Globus pallidus (tissue), 1 donor: Measurements from ENCODE around the gene SHANK3.
A peak's percentile ranks its signal among the peaks of the same experiment; 100 is the strongest.

Experiments used
- DNase-seq: peaks from one replicate; pipeline ENCODE4 v3.0.0-alpha.2; 2015; ENCODE audit warnings: low spot score

SHANK3 gene

DNA sequence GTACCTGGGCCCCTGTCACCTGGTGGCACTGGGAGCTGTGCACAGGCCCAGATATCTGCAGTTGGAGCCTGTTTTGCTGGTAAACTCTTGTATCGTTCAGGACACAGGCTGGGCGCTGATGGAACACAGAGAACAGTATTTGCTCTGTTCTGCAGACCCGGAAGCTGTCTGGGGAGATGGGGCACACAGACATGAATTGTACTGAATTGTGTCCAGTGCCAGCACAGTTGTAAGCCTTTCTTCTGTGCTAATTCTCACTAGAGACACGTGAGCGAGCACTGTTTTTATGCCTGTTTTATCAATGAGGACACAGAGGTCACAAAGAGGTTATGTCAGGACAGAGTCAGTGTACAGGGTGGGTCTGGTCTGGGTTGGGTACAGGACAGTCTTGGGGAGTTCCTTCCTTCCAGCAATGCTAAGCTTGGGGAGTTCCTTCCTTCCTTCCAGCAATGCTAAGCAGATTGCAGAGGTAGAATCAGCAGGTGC lies 41.0 kb downstream of the SHANK3 start:
- DNase-seq = peak; percentile 98

DNA sequence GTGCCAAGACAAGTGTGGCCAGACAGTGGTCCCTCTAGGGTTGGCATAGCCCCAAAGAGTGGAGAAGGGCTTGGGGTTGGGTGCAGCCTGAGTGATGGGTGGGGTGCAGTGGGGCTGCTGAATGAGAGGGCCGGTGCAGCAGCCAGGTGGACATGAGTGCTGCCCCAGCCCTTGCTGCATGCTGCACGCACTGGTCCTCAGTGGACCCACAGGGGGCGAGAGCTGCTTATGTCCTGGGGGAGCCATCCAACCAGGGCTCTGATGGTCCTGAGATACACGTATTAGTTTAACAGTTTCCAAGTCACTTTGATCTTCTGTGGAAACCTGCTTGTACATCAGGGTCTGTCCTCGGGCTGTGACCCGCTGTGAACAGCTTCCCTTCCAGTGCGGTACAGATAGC lies 41.5 kb downstream of the SHANK3 start:
- no peak for DNase-seq

DNA sequence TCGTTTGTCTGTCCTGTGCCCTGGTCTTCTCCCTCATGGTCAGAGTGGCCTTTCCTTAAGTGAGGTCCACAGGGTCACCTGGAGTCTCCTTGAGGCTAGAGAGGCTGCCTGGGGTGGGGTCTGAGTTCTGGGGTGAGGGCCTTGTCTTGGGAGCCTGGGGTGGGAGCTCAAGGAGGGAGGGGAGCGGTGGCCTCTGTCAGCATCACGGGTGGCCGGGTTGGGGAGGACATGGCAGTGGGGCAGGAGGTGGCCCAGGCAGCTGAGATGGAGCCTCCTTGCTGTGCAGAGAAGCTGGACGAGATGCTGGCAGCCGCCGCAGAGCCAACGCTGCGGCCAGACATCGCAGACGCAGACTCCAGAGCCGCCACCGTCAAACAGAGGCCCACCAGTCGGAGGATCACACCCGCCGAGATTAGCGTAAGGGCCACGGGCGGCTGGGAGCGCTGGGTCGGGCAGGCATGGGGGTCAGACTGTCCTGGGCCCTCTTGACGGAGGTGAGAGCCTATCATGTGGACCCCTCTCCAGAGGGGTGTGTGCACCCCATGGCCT lies 42.1 kb downstream of the SHANK3 start:
- DNase-seq = no peak

DNA sequence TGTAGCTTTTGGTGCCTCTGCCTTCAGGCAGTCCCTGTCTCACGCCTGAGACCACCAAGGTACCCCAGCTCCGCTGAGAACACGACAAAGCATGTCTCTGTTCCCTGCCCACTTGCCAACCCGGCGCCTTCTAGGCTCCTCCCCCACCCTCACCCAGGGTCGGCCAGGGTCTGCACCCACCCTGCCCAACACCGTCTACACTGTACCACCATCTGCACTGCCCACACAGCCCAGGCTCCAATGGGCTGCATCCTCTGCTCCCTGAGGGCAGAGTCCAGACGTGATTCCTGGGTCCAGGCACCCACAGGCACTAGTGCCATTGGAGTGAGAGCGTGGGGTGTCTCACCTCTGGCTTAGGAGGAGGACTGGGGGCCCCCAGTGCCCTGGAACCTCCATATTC lies 42.6 kb downstream of the SHANK3 start:
- no peak for DNase-seq

DNA sequence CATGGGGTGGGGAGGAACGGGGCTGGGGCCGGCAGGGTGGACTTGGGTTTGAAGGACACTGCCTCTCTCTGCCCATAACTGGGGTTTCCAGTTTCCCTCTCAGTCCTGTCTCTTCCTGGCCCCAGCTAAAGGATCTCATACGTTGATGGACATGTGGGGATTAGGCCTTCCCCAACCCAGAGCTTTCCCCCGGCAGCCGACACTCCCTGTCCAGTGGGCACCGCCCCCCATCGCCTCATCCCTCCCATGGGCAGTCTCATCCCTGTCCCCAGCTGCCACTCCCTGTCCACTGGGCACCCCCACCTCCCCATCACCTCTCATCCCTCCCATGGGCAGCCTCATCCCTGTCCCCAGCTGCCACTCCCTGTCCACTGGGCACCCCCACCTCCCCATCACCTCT lies 43.2 kb downstream of the SHANK3 start:
- DNase-seq = no peak

DNA sequence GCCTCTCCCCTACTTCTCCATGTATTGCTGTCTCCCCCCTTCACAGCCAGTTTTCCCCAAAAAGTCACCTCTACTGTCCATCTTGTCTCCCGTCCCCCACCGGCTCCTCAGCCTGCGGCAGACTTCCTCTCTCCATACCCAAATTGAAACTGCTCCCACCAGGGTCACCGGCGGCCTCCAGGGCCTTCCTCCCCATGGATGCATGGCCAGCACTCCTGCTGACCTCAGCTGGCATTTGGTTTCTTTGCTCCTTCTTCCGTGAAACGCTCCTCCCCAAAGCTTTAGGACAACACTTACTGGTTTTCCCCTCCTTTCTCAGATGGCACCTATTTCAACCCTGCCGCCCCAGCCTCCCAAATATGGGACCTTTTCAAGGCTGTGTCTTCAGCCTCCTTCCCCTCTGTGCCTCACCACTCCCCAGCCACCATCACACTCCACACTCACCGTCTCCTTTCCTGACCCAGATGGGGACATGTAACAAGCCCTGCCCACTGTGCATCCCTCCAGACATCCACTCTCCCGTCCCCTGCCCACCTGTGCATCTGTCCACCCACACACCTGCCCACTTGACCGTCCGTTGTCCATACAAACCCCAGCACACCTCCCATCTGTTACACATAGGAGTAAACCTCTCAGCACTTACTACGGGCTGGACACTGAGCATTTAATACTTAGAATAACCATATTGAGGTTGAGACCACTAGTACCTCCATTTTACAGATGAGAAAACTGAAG lies 43.8 kb downstream of the SHANK3 start:
- DNase-seq = no peak

DNA sequence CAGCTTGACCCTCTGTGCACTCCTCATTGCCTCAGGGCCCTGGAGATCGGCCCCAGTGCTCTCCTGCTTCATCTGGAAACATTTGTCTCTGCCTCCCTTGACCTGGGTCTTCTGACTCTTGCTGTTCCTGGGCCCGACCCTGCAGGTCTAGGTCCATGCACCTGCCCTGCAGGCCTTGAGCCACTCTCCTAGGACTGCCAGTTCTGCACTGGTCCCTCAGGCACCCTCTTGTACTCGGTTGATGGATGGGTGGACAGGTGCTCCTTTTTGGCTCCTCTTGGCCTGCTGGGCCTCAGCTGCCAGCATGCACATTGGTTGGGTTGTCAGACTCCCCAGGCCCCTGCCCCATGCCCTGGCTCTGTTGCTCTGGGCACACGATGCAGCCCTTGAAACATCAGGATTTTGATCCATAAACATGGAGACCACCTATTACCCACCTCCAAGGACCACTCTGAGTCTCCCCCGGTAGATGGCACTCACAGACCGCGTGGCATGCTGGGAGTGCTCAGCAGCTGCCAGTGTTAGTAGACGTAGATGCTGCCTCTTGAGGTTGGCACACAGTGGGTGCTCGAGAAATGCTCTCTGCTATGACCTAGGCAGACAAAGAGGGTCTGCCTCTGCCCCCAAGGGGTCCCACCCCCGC lies 45.2 kb downstream of the SHANK3 start:
- peak; percentile 57 for DNase-seq

DNA sequence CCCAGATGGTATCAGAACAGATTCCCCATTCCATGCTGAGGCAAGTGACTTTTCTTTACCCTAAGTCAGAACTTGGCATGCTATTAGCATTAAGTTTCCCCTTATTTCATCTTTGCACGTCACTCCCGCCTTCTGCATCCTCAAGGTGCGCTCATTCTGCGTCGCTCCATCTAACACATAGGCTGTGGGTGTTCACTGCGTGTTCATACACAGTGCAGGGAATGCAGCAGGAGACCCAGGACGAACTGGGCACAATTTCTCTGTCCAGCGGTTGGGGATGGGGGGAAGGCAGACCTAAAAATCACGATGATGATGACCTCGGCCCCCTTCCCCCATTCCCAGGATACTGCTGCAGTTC lies 45.7 kb downstream of the SHANK3 start:
- no peak for DNase-seq

DNA sequence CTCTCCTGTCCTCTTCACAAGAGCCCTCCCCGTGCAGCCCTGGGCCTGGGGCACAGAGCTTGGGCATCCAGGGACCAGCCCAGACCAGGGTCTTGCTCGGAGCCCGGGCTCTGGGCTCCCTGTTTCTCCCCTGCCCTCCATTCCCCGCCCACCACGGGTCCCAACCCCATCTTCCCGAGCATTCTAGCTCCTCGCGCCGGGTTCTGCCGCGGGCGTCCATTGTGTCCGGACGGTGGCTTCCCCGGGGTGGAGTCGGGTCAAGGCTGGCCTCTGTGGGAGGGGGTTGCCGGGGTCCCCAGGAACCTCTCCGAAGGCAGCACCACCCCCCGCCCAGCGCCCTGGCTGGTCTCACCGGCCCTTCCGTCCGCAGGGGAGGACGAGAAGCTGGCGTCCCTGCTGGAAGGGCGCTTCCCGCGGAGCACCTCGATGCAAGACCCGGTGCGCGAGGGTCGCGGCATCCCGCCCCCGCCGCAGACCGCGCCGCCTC lies 47.2 kb downstream of the SHANK3 start:
- DNase-seq = no peak

DNA sequence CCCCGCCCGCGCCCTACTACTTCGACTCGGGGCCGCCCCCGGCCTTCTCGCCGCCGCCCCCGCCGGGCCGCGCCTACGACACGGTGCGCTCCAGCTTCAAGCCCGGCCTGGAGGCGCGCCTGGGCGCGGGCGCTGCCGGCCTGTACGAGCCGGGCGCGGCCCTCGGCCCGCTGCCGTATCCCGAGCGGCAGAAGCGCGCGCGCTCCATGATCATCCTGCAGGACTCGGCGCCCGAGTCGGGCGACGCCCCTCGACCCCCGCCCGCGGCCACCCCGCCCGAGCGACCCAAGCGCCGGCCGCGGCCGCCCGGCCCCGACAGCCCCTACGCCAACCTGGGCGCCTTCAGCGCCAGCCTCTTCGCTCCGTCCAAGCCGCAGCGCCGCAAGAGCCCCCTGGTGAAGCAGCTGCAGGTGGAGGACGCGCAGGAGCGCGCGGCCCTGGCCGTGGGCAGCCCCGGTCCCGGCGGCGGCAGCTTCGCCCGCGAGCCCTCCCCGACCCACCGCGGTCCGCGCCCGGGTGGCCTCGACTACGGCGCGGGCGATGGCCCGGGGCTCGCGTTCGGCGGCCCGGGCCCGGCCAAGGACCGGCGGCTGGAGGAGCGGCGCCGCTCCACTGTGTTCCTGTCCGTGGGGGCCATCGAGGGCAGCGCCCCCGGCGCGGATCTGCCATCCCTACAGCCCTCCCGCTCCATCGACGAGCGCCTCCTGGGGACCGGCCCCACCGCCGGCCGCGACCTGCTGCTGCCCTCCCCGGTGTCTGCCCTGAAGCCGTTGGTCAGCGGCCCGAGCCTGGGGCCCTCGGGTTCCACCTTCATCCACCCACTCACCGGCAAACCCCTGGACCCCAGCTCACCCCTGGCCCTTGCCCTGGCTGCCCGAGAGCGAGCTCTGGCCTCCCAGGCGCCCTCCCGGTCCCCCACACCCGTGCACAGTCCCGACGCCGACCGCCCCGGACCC lies 48.0 kb downstream of the SHANK3 start:
- no peak for DNase-seq

DNA sequence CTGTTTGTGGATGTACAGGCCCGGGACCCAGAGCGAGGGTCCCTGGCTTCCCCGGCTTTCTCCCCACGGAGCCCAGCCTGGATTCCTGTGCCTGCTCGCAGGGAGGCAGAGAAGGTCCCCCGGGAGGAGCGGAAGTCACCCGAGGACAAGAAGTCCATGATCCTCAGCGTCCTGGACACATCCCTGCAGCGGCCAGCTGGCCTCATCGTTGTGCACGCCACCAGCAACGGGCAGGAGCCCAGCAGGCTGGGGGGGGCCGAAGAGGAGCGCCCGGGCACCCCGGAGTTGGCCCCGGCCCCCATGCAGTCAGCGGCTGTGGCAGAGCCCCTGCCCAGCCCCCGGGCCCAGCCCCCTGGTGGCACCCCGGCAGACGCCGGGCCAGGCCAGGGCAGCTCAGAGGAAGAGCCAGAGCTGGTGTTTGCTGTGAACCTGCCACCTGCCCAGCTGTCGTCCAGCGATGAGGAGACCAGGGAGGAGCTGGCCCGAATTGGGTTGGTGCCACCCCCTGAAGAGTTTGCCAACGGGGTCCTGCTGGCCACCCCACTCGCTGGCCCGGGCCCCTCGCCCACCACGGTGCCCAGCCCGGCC lies 48.7 kb downstream of the SHANK3 start:
- DNase-seq = no peak

DNA sequence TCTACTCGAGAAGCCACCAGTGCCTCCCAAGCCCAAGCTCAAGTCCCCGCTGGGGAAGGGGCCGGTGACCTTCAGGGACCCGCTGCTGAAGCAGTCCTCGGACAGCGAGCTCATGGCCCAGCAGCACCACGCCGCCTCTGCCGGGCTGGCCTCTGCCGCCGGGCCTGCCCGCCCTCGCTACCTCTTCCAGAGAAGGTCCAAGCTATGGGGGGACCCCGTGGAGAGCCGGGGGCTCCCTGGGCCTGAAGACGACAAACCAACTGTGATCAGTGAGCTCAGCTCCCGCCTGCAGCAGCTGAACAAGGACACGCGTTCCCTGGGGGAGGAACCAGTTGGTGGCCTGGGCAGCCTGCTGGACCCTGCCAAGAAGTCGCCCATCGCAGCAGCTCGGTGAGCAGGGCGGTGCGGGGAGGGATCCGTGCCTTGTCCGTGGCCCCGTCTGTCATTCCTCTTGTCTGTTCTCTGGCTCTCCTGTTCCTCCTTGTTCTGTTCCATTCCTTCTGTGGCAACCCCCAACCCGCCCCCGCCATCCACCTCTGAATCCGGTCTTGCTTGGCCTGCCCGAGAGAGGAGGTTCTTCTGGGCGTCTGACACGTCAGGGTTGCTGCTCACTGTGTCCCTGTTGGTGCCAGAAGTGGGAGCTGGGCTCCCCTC lies 49.6 kb downstream of the SHANK3 start:
- DNase-seq = no peak
